IMR-90 (cell line): ENCODE data around the gene PCNP. TPM values are rescaled to one million over a fixed set of nuclear protein-coding genes. Genes with fewer than 3 reads are reported as not detected.

Experiments
- ATAC-seq: fragments of 200-7000 bp; cut with Tn5 transposase; 2 replicates; pipeline ENCODE4 v1.9.1; 2020; ENCODE audit warnings: low read depth, mild to moderate bottlenecking, moderate library complexity
- BruUV-seq: library from RNA; stranded (reverse); fragments of 400-500 nt; replicated peaks from 2 replicates; lab custom pipeline; 2021; lab: Mats Ljungman, UMichigan
- CTCF ChIA-PET: fragments of 300-600 bp; formaldehyde crosslinking; extraction: SDS; loops from one replicate; lab custom pipeline; 2021; ENCODE audit warnings: antibody characterized with exemption; lab: Yijun Ruan, JAX
- POLR2A ChIA-PET: fragments of 300-600 bp; sonication (Branson Sonifier 250); formaldehyde crosslinking; loops from one replicate; lab custom pipeline; 2022; ENCODE audit warnings: antibody characterized with exemption; ENCODE audit not compliant: unreplicated experiment; lab: Charles Lee
- DNase-seq: peaks from one replicate; pipeline ENCODE4 v3.0.0; 2013
- H2AFZ ChIP-seq: replicated peaks from 2 replicates; pipeline ENCODE3; 2013; ENCODE audit warnings: low read length, mild to moderate bottlenecking; ENCODE audit not compliant: poor library complexity
- H2AK5ac ChIP-seq: 2 replicates; pipeline ENCODE4 v1.6.1; 2013; ENCODE audit warnings: low read depth, low read length, inconsistent platforms
- H2AK9ac ChIP-seq: replicated peaks from 2 replicates; pipeline ENCODE3; 2013; ENCODE audit warnings: mild to moderate bottlenecking, low read depth, low read length, moderate library complexity; ENCODE audit not compliant: poor library complexity
- H2BK120ac ChIP-seq: 2 replicates; pipeline ENCODE4 v1.6.1; 2013; ENCODE audit warnings: low read depth, low read length, inconsistent platforms
- H2BK15ac ChIP-seq: 3 replicates; pipeline ENCODE4 v1.6.1; 2013; ENCODE audit warnings: low read depth, low read length, inconsistent platforms
- H2BK20ac ChIP-seq: 2 replicates; pipeline ENCODE4 v1.6.1; 2013; ENCODE audit warnings: low read depth, mild to moderate bottlenecking, inconsistent platforms, low read length, moderate library complexity
- H2BK5ac ChIP-seq: 2 replicates; pipeline ENCODE4 v1.6.1; 2013; ENCODE audit warnings: mild to moderate bottlenecking, low read depth, low read length, inconsistent platforms; ENCODE audit not compliant: poor library complexity, severe bottlenecking
- H3K14ac ChIP-seq: replicated peaks from 2 replicates; pipeline ENCODE4 v1.6.1; 2013; ENCODE audit warnings: low read depth, low read length, inconsistent platforms
- H3K18ac ChIP-seq: 2 replicates; pipeline ENCODE4 v1.6.1; 2013; ENCODE audit warnings: low read depth, low read length, control low read depth
- H3K23ac ChIP-seq: 2 replicates; pipeline ENCODE4 v1.6.1; 2013; ENCODE audit warnings: low read depth, low read length, inconsistent platforms
- H3K27ac ChIP-seq: 2 replicates; pipeline ENCODE4 v1.5.1; 2013; ENCODE audit warnings: mild to moderate bottlenecking, control low read depth, low read length; ENCODE audit not compliant: insufficient read depth
- H3K27me3 ChIP-seq: 2 replicates; pipeline ENCODE4 v1.6.1; 2013; ENCODE audit warnings: low read length; ENCODE audit not compliant: control insufficient read depth, insufficient read depth
- H3K36me3 ChIP-seq: 2 replicates; pipeline ENCODE4 v1.6.1; 2013; ENCODE audit warnings: low read length, mixed read lengths; ENCODE audit not compliant: control insufficient read depth, insufficient read depth
- H3K4ac ChIP-seq: 2 replicates; pipeline ENCODE4 v1.6.1; 2013; ENCODE audit warnings: low read depth, low read length, inconsistent platforms
- H3K4me1 ChIP-seq: 2 replicates; pipeline ENCODE4 v1.6.1; 2013; ENCODE audit warnings: low read length, mixed read lengths; ENCODE audit not compliant: control insufficient read depth, insufficient read depth
- H3K4me2 ChIP-seq: 2 replicates; pipeline ENCODE4 v1.6.1; 2013; ENCODE audit warnings: low read depth, mild to moderate bottlenecking, control low read depth, low read length, moderate library complexity
- H3K4me3 ChIP-seq: 2 replicates; pipeline ENCODE4 v1.5.1; 2013; ENCODE audit warnings: low read depth, mild to moderate bottlenecking, control low read depth, low read length, moderate library complexity; ENCODE audit not compliant: insufficient read depth
- H3K56ac ChIP-seq: 2 replicates; pipeline ENCODE4 v1.6.1; 2013; ENCODE audit warnings: low read length, inconsistent platforms; ENCODE audit not compliant: insufficient read depth; ENCODE audit errors: extremely low read depth
- H3K79me1 ChIP-seq, 2 experiments: 2 replicates each; pipeline ENCODE4 v1.6.1; 2013; ENCODE audit warnings: low read length in 2 of 2, inconsistent platforms in 1 of 2, low read depth in 1 of 2
- H3K9ac ChIP-seq: 2 replicates; pipeline ENCODE4 v1.6.1; 2013; ENCODE audit warnings: low read depth, low read length, control low read depth
- H3K9me1 ChIP-seq: 2 replicates; pipeline ENCODE4 v1.6.1; 2013; ENCODE audit warnings: low read length, inconsistent platforms; ENCODE audit not compliant: insufficient read depth
- H3K9me3 ChIP-seq: 2 replicates; pipeline ENCODE4 v1.6.1; 2013; ENCODE audit warnings: low read length; ENCODE audit not compliant: control insufficient read depth, insufficient read depth
- H4K20me1 ChIP-seq: 2 replicates; pipeline ENCODE4 v1.6.1; 2013; ENCODE audit warnings: low read length, inconsistent platforms; ENCODE audit not compliant: insufficient read depth
- H4K5ac ChIP-seq: 2 replicates; pipeline ENCODE4 v1.6.1; 2013; ENCODE audit warnings: mild to moderate bottlenecking, low read depth, low read length, control low read depth
- H4K8ac ChIP-seq, 2 experiments: 2 replicates each; pipeline ENCODE4 v1.6.1; 2013; ENCODE audit warnings: low read depth in 2 of 2, low read length in 2 of 2, control low read depth in 1 of 2, inconsistent platforms in 1 of 2
- H4K91ac ChIP-seq: 2 replicates; pipeline ENCODE4 v1.6.1; 2013; ENCODE audit warnings: low read depth, low read length, inconsistent platforms; ENCODE audit not compliant: insufficient read depth
- MAFK ChIP-seq: IDR thresholded peaks from 2 replicates; pipeline ENCODE4 v1.6.1; 2012; ENCODE audit warnings: low read depth, low read length, improper control_type of control experiment
- NFE2L2 ChIP-seq: fragments of 150-350 bp; IDR thresholded peaks from 2 replicates; pipeline ENCODE4 v1.6.1; 2016; ENCODE audit warnings: low read depth, mild to moderate bottlenecking, low read length
- RAD21 ChIP-seq: IDR thresholded peaks from 2 replicates; pipeline ENCODE4 v1.6.1; 2012; ENCODE audit warnings: low read length, improper control_type of control experiment
- RCOR1 ChIP-seq: IDR thresholded peaks from 2 replicates; pipeline ENCODE4 v1.6.1; 2012; ENCODE audit warnings: mild to moderate bottlenecking, low read length, improper control_type of control experiment; ENCODE audit not compliant: insufficient replicate concordance
- USF2 ChIP-seq: fragments of 150-350 bp; IDR thresholded peaks from 2 replicates; pipeline ENCODE4 v1.6.1; 2017; ENCODE audit warnings: mild to moderate bottlenecking, antibody characterized with exemption, low read length, low read depth
- WGBS, 2 experiments: methylation state at CpG; one replicate each; pipeline versions ENCODE4 v1.1.5 to v1.1.7; 2013; ENCODE audit warnings: missing lambda C conversion rate in 2 of 2; ENCODE audit not compliant: insufficient read length in 1 of 2; ENCODE audit errors: extremely low coverage in 2 of 2; 5-methylcytosine and 5-hydroxymethylcytosine counted together
- dilution Hi-C: fragments of 300-500 bp; cut with HindIII; formaldehyde crosslinking; loops from one replicate; pipeline ENCODE4 v1.14.3; 2018; ENCODE audit warnings: low sequenced_read_pairs; ENCODE audit not compliant: unreplicated experiment
- in situ Hi-C: fragments of 300-500 bp; cut with MboI; formaldehyde crosslinking; loops from 3 replicates; pipeline ENCODE4 v1.14.3; 2019; ENCODE audit warnings: low sequenced_read_pairs, inconsistent platforms, mixed read lengths
- intact Hi-C: fragments of 100-400 bp; cut with micrococcal nuclease; formaldehyde crosslinking; loops from 2 replicates; pipeline ENCODE4 v1.10.0; 2022
- polyA plus RNA-seq, 3 experiments: library from polyadenylated mRNA; depleted of rRNA; stranded (reverse); fragments of >200 nt; gene quantifications; 2 replicates each; pipeline ENCODE4 v1.2.3, GENCODE V29; 2012; ENCODE audit warnings: low replicate concordance in 1 of 3
- total RNA-seq: library from RNA; depleted of rRNA; stranded (reverse); fragments of >200 nt; gene quantifications from 2 replicates; pipeline ENCODE4 v1.2.3, GENCODE V29; 2012

The PCNP gene
- total and polyA plus RNA-seq, 2 of the 4 experiments (the other 2 are of a cell fraction): 34.6 to 53.2 TPM

- H3K9me1 ChIP-seq: no peaks in the 10 kb centered on the region
- H3K4me2 ChIP-seq: no peak overlapping the region
- in situ Hi-C loops (no loop called here), intact Hi-C loops (loop anchor here (5.0 kb wide), 1 partner anchor 65 kb away; the partner anchor contains the start of gene PCNP), dilution Hi-C loops (no loop called here)
- H2BK5ac ChIP-seq: no peak overlapping the region
- TF ChIP-seq USF2: no peak
- TF ChIP-seq RAD21: no peak
- TF ChIP-seq MAFK: no peak
- TF ChIP-seq RCOR1: no peak
- no peak for TF ChIP-seq NFE2L2
- H3K36me3 ChIP-seq: no peaks in the 10 kb centered on the region
- no peak overlapping the region for H2BK120ac ChIP-seq
- no peaks in the 10 kb centered on the region for H4K20me1 ChIP-seq
- no peak overlapping the region for H2AK9ac ChIP-seq
- no peak overlapping the region for H2AFZ ChIP-seq
- no peak overlapping the region for H3K9ac ChIP-seq
- no peak overlapping the region for H4K5ac ChIP-seq
- H3K79me1 ChIP-seq: no peaks in the 10 kb centered on the region
- no peak overlapping the region for H3K23ac ChIP-seq
- no peak overlapping the region for H2BK15ac ChIP-seq
- DNase-seq: no peak
- H3K9me3 ChIP-seq: no peaks in the 10 kb centered on the region
- no TSS peak for BruUV-seq
- no peak overlapping the region for H3K4ac ChIP-seq
- no peak overlapping the region for H2AK5ac ChIP-seq
- H2BK20ac ChIP-seq: no peak overlapping the region
- H4K91ac ChIP-seq: no peak overlapping the region
- ChIA-PET CTCF (no interaction called here), POLR2A (no interaction called here)
- H4K8ac ChIP-seq: no peak overlapping the region
- 78% methylated on average over 8 of the region's 10 CpGs; no CpG with 5 or more reads in 1 of the 2 experiments for WGBS, 2 experiments
- H3K27ac ChIP-seq: no peak overlapping the region
- H3K27me3 ChIP-seq: peaks cover 5% of the 10 kb centered on the region; the same call in 1 of the 2 replicates
- H3K56ac ChIP-seq: no peak overlapping the region
- no peak for ATAC-seq
- H3K14ac ChIP-seq: no peak overlapping the region
- no peak overlapping the region for H3K18ac ChIP-seq
- H3K4me1 ChIP-seq: no peaks in the 10 kb centered on the region
- H3K4me3 ChIP-seq: no peak overlapping the region
Measured at GRCh38 chr3:101637451-101637850, 63.5 kb downstream of the PCNP start.
